NCI-H1694 treated with DMSO at 0.1 percent for 48 hours (cell line): ENCODE measurements around the gene MPP3.

Source experiments
- DNase-seq: peaks from one replicate; lab custom pipeline; 2025; lab: John Stamatoyannopoulos, UW

Gene MPP3

DNA sequence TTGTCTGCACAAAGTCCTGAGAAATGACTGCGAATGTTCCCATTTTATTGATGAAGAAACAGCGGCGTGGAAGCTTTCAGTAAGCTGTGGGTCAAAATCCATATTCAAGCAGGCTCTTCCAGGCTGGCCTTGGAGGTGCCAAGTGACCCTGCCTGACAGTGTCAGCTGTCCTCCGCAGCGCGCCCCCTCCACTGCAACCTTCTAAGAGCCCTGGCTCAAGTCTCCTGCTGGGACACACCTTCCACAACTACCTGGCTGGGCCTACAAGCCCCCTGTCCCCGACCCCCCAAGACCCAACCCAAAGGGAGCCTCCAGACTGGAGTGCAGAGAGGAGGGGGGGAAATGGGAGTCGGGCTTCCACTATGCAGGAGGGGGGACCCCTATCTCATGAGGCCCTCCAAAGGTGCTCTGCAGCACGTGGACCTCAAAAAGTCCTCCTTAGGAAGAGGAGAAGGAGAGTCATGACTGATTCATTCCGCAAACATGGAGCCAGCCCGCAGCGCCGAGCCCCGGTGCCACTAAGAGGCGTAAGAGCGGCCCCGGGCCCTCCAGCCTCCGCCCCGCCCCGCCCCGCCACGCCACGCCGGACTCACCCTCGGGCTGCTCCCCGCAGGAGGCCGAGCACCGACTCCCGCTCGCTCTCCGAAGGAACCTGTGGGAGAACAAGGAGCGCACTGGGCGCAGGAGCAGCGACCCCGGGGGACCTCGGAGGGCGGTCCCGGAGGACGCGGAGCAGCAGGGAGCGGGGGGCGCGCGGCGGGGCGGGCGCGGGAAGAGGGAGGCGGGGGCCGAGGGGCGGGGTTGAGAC, 574 bp downstream of the MPP3 start:
- no peak for DNase-seq

DNA sequence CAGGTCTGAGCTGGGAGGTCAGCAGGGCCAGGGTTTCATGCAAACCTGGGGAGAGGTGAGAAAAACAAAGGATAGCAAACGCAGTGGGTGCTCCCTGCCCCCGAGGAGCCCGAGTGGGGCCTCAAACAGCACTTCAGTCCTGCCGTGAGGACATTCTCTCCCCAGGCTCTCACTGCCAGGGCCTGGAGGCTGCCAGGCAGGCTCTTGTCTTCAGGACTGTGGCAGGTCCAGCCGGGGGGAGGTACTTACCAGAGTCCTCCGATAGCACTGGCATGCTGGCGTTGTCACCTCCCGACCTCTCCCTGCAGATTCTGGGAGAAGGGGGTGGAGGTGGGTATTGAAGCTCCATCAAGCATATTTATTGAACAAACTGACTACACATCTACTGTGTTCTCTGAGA, 1.3 kb downstream of the MPP3 start:
- no peak for DNase-seq

DNA sequence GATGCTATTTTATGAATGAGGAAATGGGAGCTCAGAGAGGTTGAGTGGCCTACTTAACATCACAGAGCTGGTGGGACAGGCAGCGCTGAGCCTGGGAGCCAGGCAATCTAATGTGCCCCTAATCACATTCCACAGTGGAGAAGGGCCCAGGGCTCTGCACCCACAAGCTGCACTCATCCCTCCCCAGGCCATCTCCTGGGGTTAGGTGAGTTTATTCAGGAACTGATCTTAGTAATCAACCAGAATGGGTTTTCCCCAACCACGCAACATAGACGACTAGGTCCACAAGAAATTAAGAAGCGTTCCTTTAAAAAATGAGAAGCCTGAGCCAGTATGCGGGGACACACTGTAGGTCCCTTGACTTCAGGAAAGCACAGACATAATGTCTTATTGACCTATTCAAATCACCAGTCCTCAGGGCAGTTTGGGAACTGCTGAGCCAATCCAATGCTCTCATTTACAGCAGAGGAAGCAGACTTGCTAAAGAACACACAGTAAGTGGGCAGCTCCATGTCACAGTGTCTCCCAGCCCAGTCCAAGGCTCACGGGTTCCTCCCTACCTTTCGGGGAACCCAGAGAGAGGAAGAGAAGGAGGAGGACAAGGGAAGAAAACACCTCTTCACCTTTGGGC, 2.3 kb downstream of the MPP3 start:
- DNase-seq, result no peak

DNA sequence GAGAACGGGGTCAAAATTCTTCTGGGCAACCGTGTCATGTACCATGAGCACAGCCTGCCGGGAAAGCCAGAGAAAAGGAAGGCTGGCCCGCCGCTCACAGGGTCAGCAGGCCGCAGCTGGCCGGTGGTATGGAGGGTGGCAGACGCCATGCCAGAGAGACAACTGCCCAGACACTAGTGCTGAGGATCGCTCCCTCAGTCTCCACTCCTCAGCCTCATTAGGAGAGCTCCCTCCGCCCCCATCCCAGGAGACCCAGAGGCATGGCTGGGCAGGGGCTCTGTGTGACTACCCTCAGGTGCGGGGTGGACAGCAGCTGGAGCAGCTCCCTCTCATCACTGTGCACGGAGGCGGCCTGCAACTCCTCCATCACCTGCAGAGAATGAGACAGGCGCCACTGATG, 3.2 kb downstream of the MPP3 start:
- DNase-seq, result no peak

DNA sequence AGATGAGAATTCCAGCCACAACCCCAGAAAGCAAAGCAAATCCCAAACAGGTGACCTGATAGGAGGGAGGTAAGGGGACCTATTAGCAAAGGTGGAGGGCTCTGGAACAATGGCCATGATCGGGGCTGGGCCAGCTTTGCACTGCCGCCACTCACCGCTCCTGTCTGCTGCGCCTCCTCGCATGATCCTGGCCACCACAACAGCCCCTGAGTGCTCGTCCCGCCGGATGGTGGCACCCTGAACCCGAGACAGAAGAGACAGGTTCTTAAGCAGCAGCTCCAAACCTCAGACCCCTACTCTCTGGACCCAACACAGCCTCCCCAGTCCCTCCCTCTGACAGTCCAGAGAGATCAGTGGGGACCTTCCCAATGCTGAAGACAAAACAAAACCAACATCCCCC, 5.3 kb downstream of the MPP3 start:
- DNase-seq, result no peak

DNA sequence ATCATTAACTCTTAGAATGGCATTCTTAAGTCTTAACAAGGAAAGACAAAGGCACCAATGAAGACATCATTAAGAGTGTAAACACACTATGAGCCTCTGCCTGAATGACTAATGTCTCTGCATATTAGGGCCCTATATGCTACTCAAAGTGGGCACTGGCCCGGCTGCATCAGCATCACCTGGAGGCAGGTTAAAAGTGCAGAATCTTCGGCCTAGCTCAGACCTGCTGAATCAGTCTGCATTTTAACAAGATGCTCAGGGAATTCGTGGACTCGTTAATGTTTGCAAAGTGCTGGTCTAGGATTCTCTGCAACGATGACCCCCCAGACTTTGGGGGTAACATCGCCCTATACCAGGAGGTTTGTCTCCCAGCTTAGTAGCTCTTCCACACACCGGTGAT, 6.7 kb downstream of the MPP3 start:
- DNase-seq, result no peak

DNA sequence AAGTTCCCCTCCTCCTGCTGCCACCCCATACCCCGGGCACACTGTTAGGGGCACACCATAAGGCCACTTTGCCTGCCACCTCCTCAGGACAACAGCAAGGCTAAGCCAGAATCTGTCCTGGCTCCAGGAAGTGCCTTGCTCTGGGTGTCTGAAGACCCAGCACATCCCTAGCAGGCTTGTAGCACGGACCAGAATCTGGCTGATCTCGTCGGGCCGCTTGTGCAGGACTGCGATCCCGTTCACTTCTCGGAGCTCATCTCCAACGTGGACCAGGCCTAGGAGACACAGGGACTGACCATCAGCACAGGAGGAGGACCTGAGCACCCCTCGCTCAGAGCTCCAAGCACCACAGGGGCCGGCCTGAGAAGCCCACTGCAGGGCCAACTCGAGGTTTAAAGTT, 7.4 kb downstream of the MPP3 start:
- no peak for DNase-seq

DNA sequence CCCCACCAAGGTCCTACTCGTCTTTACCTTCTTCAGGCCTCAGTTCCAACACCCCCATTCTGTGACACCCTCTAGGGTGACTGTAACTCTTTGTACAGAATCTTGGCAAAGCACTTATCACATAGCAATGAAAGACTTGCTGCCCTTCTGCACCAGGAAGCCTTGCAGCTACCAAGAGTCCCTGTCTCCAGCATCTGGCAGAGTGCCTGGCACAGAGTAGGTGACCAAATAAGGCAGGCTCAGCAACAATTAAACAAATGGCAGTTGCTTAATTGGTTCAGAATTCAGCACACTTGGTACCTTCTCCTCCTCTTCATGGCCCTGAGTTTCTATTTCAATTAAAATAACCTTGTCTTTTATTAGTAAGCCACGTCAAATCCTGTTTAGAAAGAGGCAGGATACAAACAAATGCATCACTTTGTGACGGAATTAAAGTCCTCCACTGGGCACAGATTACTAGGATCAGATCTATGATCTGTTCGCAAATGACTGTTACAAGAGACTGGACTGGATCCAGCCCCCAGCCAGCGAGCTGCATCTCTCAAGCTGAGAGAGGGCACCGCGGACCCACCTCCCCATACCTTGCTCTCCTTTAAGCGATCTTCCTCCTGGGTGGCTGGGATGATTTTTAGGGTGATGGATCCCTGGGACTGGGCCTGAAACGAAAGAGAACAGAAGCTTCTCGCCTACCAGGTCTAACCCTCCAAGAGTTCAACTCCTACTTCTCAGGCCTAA, 9.4 kb downstream of the MPP3 start:
- no peak for DNase-seq

DNA sequence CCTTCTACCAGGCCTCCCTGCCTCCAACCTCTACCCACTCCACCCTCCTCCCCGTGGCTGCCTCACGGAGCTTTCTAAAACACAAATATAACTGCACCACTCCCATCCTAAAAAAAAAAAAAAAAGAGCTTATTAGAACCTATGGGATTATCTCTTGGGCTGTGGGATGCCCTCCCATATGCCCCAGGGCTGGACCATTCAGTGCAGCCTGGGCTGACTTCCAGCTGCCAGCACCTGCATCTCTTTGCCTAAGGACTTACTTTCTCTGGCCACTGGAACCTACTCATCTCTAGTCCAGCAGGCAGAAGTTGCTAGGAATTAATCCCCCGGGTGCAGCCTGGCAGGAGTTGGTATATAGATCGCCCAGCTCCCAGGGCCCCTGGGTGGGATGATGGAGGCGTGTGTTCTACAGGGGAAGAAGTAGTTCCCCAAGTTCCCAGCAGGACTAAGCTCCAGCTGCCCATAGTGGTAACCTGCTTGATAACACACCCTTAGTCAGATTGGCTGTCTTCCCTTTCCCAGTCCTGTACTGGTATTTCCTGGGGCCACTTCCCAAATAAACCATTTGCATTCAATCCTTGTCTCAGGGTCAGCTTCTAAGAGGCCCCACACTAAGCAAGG, 10.3 kb downstream of the MPP3 start:
- DNase-seq, result no peak

DNA sequence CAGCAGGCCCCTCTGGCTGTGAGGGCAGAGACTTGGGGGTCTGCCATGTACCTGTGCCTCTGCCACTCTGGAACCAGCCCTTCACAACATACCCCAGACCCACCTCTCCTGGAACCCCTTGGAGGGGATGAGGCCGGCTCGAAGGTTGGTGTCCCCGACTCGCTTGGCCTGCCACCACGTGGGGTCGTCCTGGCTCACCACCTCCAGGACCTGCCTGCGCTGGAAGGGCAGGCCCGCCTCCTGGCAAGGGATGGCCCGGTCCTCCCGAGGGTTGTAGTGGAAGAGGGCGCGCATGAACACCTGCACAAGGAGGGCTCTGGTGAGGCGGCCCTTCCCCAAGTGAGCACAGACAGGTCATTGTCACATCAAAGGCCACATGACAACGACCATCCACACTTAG, 12.2 kb downstream of the MPP3 start:
- DNase-seq, result no peak

DNA sequence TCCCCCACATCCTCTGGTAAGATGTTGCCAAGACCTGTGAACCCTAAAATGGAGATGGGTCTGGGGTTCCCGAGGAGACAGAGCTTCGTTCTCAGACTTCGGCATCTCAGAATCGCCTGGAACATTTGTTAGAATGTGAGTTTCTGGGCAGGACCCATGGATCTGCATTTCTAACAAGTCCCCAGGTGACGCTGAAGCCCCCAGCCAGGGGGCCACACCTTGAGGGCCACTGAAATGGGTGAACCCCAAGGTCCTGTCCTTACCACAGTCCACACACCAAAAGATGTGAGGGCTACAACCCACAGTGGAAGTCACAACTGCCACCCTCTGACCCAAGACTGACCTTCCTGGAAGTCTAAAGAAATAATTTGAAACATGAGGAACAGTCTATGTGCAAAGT, 14.0 kb downstream of the MPP3 start:
- DNase-seq, result no peak

DNA sequence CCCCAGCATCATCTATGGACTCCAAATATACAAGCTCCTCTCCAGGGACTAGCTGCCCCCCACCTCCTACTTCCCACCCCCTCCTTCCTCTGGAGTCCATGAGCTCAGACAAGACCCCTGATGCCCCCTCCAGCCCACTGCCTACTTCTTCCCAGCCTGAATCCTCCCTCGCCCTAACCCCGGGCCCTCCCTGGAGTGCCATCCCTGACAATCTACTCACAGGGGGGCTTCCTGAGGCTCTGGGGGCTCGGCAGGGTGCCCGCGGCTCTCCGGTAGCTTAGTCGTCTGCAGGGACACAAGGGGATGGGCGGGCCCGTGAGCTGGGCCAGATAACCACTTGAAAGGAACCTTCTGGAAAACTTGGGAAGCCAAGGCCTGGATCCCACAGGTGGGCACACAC, 15.1 kb downstream of the MPP3 start:
- DNase-seq, result no peak

DNA sequence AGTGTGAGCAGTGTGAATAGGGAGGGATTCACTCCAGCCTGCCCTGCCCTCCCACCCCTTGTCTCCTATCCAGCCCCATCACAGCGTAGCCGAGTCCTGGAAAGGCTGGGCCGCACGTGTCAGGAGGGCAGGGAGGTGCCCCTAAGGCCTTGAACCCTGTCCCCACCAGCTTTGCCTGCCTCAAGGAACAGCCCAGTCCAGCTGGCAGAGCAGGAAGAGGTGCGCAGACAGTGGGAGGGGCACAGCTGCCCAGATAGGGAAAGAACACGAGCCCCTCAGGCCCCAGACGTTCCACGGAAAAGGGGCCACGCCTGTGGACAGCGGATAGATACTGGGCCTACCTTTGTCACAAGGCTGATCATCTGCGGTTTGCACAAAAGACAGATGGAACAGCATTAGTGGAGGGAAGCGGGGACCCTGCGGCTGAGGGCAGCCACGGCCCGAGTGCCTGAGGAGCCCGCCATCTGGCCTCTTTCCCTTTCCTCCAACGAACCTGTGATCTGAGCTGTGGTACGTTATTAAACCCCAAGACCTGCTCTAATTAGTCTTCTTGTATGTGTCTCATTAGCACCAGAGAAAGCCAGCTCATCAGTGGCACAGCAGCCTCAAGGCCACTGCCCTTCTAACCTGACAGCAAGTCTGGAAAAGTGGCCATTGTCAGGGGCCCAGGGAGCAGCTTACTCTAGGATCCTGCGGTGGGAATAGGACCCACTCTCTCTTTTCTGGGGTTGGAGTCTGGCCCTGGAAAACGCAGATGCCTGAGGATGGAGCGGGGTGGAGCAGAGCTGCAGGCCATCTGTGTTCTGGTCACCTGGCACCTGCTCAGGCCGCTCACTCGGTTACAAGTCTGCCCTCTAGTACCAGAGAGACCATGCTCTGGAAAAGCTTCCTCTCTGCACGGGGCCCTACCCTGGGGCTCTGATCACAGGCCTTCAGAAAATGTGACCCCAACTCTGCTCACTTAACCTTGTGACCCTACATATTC, 16.3 kb downstream of the MPP3 start:
- no peak for DNase-seq

DNA sequence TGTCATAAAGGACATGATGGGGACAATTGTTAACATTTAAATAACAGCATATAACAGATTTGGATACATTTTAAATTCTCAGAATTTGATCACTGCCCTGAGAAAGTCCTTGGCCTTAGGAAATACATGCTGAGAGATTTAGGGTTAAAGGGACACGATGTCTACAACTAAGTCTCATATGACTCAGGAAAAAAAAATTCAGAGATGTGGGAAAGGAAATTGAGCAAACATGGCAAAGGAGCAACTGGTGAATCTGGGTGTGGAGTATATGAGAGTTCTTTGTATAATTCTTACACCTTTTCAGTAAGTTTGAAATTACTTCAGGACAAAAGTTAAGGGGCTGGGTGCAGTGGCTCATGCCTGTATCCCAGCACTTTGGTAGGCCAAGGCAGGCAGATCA, 18.2 kb downstream of the MPP3 start:
- no peak for DNase-seq

DNA sequence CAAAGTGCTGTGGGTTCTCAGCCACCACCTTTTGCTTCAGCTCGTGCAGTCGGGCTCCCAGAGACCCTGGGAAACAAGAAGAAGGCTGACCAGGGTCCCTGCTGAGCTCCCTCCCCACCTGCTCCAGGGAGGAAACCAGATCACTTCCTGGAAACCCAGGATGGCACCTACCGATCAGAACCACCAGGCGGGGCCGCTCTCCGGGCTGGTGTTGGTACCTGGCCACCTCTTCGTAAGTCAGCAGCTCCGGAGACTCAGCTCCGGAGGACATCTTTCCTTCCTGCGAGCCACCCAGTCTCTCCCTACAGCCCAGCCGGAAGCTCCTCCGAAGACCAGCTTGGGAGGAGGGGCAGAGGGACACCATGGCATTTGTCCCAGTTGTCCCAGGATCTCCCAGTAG, 18.9 kb downstream of the MPP3 start:
- no peak for DNase-seq

DNA sequence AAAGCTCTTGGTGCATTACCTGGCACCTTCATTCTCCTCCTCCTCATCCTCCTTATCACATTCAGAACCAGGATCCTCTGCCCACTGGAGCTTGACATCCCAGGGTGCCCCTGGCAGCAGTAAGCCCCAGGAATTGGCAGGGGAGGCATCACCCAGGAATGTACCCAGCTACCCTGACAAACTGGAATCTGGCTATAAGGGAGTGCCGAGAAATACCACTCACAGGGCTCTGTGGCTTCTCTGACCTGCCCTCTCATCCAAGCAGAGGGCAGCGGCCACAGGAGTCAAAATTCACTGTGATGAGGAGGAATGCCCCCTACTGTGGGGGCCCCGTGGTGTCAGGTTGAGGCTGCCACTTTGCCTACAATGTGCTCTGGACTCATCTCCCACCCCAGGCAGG, 19.6 kb downstream of the MPP3 start:
- no peak for DNase-seq

DNA sequence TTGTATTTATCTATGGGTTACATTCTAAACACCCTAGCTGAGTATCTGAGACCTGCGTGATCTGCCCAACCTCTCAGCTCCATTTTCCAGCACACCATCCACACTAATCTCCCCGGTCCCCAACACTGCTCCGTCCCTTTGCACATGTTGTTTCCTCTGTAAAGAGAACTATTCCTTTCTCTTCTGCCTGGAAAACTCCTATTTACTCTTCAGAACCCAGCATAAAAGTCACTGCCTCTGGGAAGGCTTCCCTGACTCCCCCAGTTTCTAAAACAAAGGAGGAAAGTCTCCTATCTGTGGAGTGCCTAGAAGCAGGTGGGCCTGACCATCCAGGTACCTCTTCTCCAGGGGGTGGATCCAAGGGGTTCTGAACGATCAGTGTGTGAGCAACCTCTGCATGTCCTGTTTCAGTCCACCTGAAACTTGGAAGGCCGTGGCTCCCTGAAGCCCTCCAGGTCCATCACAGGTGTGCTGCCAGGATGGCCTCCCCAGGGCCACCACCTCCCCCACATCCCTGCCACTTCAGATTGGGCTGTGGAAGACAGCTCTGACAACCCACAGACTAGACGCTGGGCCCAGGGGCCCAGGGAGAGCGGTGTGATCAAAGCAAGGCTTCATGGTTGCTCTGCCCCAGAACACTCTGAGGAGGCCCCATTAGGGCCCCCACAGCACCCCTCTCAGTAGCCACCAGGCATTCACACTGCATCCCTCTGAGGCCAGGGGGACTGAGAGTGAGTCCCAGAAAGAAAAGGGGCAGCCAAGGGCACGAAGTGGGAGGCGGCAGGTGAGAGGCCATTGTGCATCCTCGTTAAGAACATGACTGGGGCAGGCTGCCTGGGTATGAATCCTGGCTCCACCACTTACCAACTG, 20.3 kb downstream of the MPP3 start:
- DNase-seq, result no peak

DNA sequence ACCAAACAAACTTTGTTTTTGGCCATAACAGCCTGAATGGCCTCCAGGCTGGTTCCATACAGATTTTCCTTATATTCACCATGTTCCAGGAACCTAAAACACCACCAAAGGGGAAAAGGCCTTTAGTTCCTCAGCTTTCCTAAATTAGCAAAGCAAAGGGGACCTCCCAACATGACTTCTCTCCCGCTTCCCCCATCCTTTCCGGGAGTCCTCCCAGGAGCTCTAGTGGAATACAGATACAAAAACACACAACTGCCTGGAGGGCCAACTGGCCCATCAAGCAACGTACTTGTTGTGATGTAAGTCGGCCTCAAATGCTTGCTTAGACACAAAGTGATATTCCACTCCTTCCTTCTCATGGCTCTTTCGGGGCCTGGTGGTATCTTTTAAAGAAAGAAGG, 22.1 kb downstream of the MPP3 start:
- no peak for DNase-seq

DNA sequence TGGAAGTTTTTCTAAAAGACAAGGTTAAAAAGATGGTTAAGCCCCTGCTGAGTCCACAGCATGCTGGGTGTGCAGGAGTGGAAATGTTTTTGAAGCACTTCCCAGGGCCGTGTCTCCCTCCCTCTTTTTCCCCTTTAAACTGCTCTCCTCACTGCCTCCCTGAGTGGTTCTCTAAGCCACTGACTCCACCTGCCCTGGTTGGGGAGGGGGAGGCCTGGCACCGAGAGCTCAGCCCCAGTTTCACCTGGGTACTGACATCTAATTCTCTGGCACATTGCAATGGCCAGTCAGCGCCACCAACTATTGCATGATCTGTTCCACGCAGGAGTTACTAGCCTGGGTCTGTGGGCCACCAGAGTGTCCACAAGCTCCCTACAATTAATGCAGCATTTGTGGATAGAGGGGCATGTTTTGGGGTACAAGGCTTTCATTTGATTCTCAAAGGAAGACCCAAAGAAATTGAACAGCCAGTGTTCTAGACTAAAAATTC, 22.7 kb downstream of the MPP3 start:
- DNase-seq, result no peak

DNA sequence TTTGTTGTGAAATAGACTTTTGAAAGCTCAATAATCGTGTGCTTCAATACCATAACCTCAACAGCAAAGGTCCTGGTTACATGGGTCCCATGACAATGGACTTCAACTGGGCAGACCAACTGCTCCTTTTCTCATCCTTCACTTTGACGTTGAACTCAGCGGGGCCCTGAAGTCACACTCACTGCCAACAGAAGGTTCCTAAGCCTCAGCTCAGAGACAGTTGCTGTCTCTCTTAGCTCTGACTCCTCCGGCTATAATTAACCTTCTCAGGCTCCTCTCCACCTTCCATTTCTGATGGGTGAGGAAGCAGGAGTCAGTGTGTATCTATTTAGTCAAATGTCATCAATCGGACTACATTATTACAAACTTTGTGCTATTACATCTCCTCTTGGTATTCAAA, 23.8 kb downstream of the MPP3 start:
- DNase-seq, result no peak
